Spinal cord (tissue), 10 donors: ENCODE measurements around the gene NEO1. TPM values are rescaled to one million over a fixed set of nuclear protein-coding genes. Genes with fewer than 3 reads are reported as not detected.
A peak's percentile ranks its signal among the peaks of the same experiment; 100 is the strongest.
"Not testable (repeated sequence)": the region's sequence is repeated elsewhere in the genome, so short reads cannot be mapped to it uniquely, and the experiment has no call there.

Source experiments
- DNase-seq, 6 donors: peaks; one replicate each; pipeline versions ENCODE4 v3.0.0 to v3.0.0-alpha.2; 2013 to 2015; ENCODE audit warnings: low spot score in 6 of 6, low read depth in 4 of 6
- H3K27ac ChIP-seq: one replicate; pipeline ENCODE4 v1.5.1; 2013; ENCODE audit warnings: low read depth, low read length, control low read depth
- H3K27me3 ChIP-seq: one replicate; pipeline ENCODE4 v1.6.1; 2013; ENCODE audit warnings: low read length; ENCODE audit not compliant: control insufficient read depth, insufficient read depth
- H3K36me3 ChIP-seq: one replicate; pipeline ENCODE4 v1.6.1; 2013; ENCODE audit warnings: low read length; ENCODE audit not compliant: control insufficient read depth, insufficient read depth
- H3K4me1 ChIP-seq: one replicate; pipeline ENCODE4 v1.6.1; 2013; ENCODE audit warnings: low read length; ENCODE audit not compliant: control insufficient read depth, insufficient read depth
- H3K4me3 ChIP-seq: one replicate; pipeline ENCODE4 v1.5.1; 2013; ENCODE audit warnings: low read depth, low read length, control low read depth
- H3K9me3 ChIP-seq: one replicate; pipeline ENCODE4 v1.6.1; 2013; ENCODE audit warnings: low read length; ENCODE audit not compliant: control insufficient read depth, insufficient read depth
- WGBS: methylation state at CpG from one replicate; pipeline ENCODE4 v1.1.5; 2013; ENCODE audit warnings: missing lambda C conversion rate; ENCODE audit not compliant: insufficient coverage; 5-methylcytosine and 5-hydroxymethylcytosine counted together
- polyA plus RNA-seq, 2 donors: library from polyadenylated mRNA; unstranded; fragments of 120-200 nt; gene quantifications; one replicate each; pipeline ENCODE4 v1.2.1, GENCODE V29; 2013; ENCODE audit not compliant: insufficient read length in 2 of 2
- total RNA-seq, 2 donors: library from RNA; depleted of rRNA in 1 of 2; stranded (reverse); fragments of 120-200 nt in 1 of 2; fragments of >200 nt in 1 of 2; gene quantifications; one replicate each; pipeline versions ENCODE4 v1.2.3 to v1.2.4, GENCODE V29; 2013 to 2014
- donor health status: healthy.

The NEO1 gene
- total and polyA plus RNA-seq, 4 donors = 70.6 to 121 (median 104) TPM

GRCh38 chr15:73143763-73144155 is 91.5 kb downstream of the NEO1 start:
- Histone ChIP-seq H3K27ac (no peak overlapping the region), H3K4me3 (no peak overlapping the region)
- WGBS = no CpG with 5 or more reads among the region's 1 CpG

GRCh38 chr15:73146419-73146818 is 94.2 kb downstream of the NEO1 start:
- no peaks in the 10 kb centered on the region for H3K4me1 ChIP-seq
- H3K27me3 ChIP-seq = no peaks in the 10 kb centered on the region
- no peak overlapping the region for H3K4me3 ChIP-seq
- H3K36me3 ChIP-seq = no peaks in the 10 kb centered on the region
- no peak overlapping the region for H3K27ac ChIP-seq
- H3K9me3 ChIP-seq = no peaks in the 10 kb centered on the region
- peak in 1 of 6 donors; percentile 9 for DNase-seq

More at GRCh38 chr15:73143763-73144155, 91.5 kb downstream of the NEO1 start:
- H3K9me3 ChIP-seq = no peaks in the 10 kb centered on the region
- no peaks in the 10 kb centered on the region for H3K27me3 ChIP-seq
- DNase-seq = no peak
- no peaks in the 10 kb centered on the region for H3K36me3 ChIP-seq
- no peaks in the 10 kb centered on the region for H3K4me1 ChIP-seq

GRCh38 chr15:73150831-73151230 is 98.6 kb downstream of the NEO1 start:
- no peaks in the 10 kb centered on the region for H3K27me3 ChIP-seq
- no peak for DNase-seq
- H3K9me3 ChIP-seq = peaks cover 3% of the 10 kb centered on the region
- WGBS = 80% methylated on average over 1 of the region's 2 CpGs
- no peaks in the 10 kb centered on the region for H3K4me1 ChIP-seq
- no peak overlapping the region for H3K4me3 ChIP-seq
- no peaks in the 10 kb centered on the region for H3K36me3 ChIP-seq
- H3K27ac ChIP-seq = no peak overlapping the region

- DNase-seq = peak in 1 of 6 donors; percentile 47
- Histone ChIP-seq H3K4me1 (no peaks in the 10 kb centered on the region), H3K27me3 (no peaks in the 10 kb centered on the region), H3K36me3 (peaks cover 4% of the 10 kb centered on the region), H3K27ac (no peak overlapping the region), H3K4me3 (no peak overlapping the region), H3K9me3 (peaks cover 3% of the 10 kb centered on the region)
- WGBS = no CpG with 5 or more reads among the region's 1 CpG
Measured at GRCh38 chr15:73153024-73153423, 100.8 kb downstream of the NEO1 start.

- DNase-seq = no peak
- no peaks in the 10 kb centered on the region for H3K27me3 ChIP-seq
- WGBS = no CpG with 5 or more reads among the region's 5 CpGs
- H3K36me3 ChIP-seq = peaks cover 4% of the 10 kb centered on the region
- H3K9me3 ChIP-seq = peaks cover 3% of the 10 kb centered on the region
- H3K4me3 ChIP-seq = no peak overlapping the region
- no peak overlapping the region for H3K27ac ChIP-seq
- no peaks in the 10 kb centered on the region for H3K4me1 ChIP-seq
Measured at GRCh38 chr15:73153447-73153846, 101.2 kb downstream of the NEO1 start.

- Histone ChIP-seq H3K9me3 (peaks cover 3% of the 10 kb centered on the region), H3K36me3 (peaks cover 4% of the 10 kb centered on the region), H3K4me3 (no peak overlapping the region), H3K4me1 (no peaks in the 10 kb centered on the region), H3K27me3 (no peaks in the 10 kb centered on the region), H3K27ac (no peak overlapping the region)
- 78% methylated on average over 2 of the region's 3 CpGs for WGBS
- DNase-seq = no peak
Measured at GRCh38 chr15:73156431-73157191, 104.3 kb downstream of the NEO1 start.

- WGBS = no CpG with 5 or more reads among the region's 1 CpG
- no peaks in the 10 kb centered on the region for H3K9me3 ChIP-seq
Measured at GRCh38 chr15:73161546-73161945, 109.3 kb downstream of the NEO1 start.

GRCh38 chr15:73165435-73165834 is 113.2 kb downstream of the NEO1 start:
- Histone ChIP-seq H3K4me1 (peaks cover 2% of the 10 kb centered on the region), H3K27ac (no peak overlapping the region), H3K36me3 (no peaks in the 10 kb centered on the region), H3K4me3 (no peak overlapping the region), H3K9me3 (no peaks in the 10 kb centered on the region), H3K27me3 (no peaks in the 10 kb centered on the region)
- no peak for DNase-seq
- WGBS = 100% methylated on average over 2 of the region's 3 CpGs

More at GRCh38 chr15:73161546-73161945, 109.3 kb downstream of the NEO1 start:
- Histone ChIP-seq H3K27ac (no peak overlapping the region), H3K27me3 (no peaks in the 10 kb centered on the region), H3K4me3 (no peak overlapping the region), H3K36me3 (peaks cover 3% of the 10 kb centered on the region), H3K4me1 (peaks cover 2% of the 10 kb centered on the region)
- DNase-seq = peak in 1 of 6 donors; percentile 18

- 100% methylated on average over 1 of the region's 4 CpGs for WGBS
- H3K4me1 ChIP-seq = peaks cover 2% of the 10 kb centered on the region
- H3K27ac ChIP-seq = no peak overlapping the region
- H3K4me3 ChIP-seq = no peak overlapping the region
- DNase-seq = no peak
- H3K36me3 ChIP-seq = no peaks in the 10 kb centered on the region
- no peaks in the 10 kb centered on the region for H3K27me3 ChIP-seq
- no peaks in the 10 kb centered on the region for H3K9me3 ChIP-seq
Measured at GRCh38 chr15:73165844-73166243, 113.6 kb downstream of the NEO1 start.

- H3K27me3 ChIP-seq, H3K9me3 ChIP-seq, H3K4me1 ChIP-seq, H3K27ac ChIP-seq, H3K4me3 ChIP-seq, DNase-seq, H3K36me3 ChIP-seq: not testable (repeated sequence)
- WGBS = no CpG with 5 or more reads among the region's 1 CpG
Measured at GRCh38 chr15:73166711-73167110, 114.4 kb downstream of the NEO1 start.
